HG02571 (cell line): ENCODE data around the gene ZNRF4.

Experiments
- ATAC-seq: cut with Tn5 transposase; IDR thresholded peaks from one replicate; pipeline ENCODE4 v1.9.1; 2021; ENCODE audit warnings: mild to moderate bottlenecking, moderate library complexity; ENCODE audit not compliant: unreplicated experiment

ZNRF4 gene

GRCh38 chr19:5440299-5440698, 14.9 kb upstream of the ZNRF4 start:
- ATAC-seq = no peak

DNA sequence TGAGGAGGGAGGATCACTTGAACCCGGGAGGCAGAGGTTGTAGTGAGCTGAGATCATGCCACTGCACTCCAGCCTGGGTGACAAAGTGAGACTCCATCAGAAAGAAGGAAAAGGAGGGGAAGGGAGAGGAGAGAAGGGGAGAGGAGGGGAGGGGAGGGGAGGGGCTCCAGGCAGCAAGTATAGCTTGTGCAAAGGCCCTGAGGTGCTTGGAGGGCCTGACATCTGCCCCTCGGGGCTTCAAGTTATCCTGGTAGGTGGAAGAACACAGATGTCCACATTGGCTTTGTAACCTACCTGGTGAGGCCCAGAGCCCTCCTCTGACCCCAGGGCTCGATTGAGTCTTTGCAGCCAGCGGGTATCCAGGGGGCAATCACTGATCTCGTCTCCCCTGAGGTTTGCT, 11.5 kb upstream of the ZNRF4 start:
- ATAC-seq = no peak

GRCh38 chr19:5444431-5444830, 10.8 kb upstream of the ZNRF4 start:
- no peak for ATAC-seq

- no peak for ATAC-seq
These were observed 10.1 kb upstream of the ZNRF4 start for GRCh38 chr19:5445071-5445470.

DNA sequence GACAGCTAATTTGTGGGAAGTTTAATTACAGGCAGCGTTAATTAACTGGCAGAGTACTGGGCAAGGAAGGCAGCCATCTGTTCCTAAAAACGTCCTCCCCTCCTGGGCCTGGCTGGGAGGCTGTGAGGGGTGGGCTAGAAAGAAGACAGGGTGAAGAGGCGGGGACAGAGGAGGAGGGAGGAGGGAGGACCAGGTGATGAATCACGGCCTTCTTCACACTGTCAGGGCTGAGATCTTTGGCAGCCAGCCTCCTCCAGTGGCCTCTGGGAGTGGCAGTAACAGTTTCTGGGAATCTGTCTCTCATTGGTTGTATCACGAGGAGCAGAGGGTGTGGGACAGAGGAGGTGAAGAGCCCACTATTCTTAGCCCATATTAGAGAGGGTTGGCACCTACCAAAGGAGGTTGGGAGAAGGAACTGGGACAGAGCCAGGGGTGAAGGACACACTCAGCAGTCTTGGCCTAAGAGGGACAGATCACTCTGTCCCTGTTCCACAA, 9.6 kb upstream of the ZNRF4 start:
- no peak for ATAC-seq

DNA sequence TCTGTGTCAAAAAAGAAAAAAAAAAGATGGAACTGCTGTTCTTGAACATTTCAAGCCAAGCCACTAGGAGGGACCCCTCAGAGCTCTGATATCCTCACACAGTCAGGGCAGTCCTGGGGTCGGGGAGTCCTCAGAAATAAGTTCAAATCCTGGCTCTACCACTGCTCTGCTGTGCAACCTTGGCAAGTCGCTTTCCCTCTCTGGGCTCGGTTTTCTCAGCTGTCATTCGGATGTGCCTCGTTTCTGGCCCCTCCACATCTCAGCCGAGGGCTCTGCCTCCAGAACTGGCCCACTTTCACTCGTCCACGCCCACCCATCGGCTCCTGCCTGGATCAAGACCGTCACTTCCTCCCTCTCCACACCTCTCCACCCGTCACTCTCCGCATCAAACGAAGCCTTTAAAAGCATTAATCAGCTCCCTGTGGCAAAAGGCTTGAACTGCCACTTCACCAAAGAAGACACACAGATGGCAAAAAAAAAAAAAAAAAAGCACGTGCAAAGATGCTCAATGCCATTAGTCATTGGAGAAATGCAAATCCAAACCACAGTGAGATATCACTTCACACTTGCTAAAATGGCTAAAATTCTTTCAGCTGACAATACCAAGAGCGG, 7.4 kb upstream of the ZNRF4 start:
- ATAC-seq = no peak

GRCh38 chr19:5448374-5448773, 6.8 kb upstream of the ZNRF4 start:
- ATAC-seq = no peak

DNA sequence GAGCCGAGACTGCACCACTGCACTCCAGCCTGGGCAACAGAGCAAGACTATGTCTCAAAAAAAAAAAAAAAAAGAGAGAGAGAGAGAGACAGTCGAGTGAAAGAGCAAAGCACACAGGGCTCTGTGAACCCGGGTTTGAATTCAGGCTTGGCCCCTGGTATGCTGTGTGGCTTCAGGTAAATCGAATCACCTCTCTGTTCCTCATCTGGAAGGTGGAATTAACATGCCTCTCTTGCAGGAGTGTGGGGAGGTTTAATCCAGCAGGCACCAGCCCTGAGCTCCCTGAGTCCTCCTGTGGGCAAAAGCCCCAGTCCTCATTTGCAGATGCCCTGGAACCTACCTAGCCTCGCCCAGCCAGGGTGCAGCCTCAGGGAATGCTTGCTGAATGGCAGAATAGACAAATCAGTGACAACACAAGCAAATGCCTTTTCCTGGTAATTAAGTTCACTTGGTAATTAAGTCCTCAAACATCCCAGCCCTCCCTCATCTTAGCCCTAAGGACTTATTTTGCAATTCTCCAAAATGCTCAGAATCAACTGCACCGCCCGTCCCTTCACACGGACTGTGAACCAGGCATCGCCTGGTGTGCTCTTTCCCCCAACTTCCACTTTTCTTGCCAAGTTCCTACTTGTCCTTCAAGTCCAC, 4.6 kb upstream of the ZNRF4 start:
- ATAC-seq = no peak

- ATAC-seq = no peak
These were observed 3.7 kb upstream of the ZNRF4 start for GRCh38 chr19:5451494-5451893.

DNA sequence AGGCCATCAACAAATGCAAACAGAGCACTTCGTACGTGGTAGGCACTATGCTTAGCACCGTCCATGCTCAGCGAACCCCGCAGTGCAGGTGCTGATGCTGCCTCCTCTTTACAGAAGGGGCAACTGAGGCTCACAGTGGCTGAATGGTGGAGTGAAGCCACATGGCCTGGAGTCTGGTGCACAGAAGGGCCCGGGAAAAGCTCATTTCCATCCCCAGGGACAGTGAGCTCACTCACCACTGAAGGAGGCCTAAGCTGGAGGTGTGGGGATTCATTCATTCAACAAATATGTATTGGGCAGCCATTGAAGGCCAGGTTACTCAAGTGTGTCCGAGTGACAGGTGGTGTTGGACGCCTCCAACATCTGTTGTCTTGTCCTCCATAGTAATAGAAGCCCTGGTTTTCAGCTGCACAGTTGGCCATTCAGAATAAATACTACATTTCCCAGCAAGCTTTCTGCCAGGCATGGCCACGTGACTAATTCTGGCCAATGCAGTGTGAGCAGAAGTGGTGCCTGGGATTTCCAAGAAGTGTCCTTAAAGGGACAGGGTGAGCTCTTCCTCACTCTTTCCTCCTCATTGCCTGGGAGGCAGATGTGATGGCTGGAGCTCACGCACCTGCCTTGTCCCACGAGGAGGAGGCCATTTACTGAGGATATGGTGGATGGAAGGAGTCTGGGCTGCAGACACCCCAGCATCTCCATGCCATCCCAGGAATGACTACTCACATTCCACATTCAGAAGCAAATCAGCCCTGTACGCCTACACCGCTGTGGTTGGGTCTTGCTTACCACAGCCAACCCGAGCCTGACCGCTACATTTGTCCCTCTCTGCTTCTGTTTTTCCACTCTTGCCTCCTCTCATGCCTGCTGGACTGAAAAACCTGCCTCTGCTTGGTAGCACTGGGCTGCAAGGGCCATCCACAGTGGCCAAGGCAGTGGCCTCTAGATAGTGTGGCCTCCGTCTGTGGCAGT, 2.3 kb upstream of the ZNRF4 start:
- ATAC-seq = no peak

GRCh38 chr19:5454743-5455142, 474 bp upstream of the ZNRF4 start:
- no peak for ATAC-seq

DNA sequence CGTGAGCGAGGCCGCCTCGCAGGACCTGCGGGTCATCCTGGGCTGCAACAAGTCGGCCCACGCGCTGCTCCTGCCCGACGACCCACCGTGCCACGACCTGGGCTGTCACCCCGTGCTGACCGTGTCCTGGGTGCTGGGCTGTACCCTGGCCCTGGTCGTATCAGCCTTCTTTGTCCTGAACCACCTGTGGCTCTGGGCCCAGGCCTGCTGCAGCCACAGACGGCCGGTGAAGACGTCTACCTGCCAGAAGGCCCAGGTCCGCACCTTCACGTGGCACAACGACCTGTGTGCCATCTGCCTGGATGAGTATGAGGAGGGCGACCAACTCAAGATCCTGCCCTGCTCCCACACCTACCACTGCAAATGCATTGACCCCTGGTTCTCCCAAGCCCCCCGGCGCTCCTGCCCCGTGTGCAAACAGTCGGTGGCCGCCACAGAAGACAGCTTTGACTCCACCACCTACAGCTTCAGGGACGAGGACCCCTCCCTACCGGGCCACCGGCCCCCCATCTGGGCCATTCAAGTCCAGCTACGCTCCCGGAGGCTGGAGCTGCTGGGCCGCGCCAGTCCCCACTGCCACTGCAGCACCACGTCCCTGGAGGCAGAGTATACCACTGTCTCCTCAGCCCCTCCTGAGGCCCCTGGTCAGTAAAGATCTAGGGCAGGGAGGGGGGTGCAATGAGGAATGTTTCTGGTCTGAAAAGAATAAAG, 1.1 kb downstream of the ZNRF4 start:
- ATAC-seq = no peak

DNA sequence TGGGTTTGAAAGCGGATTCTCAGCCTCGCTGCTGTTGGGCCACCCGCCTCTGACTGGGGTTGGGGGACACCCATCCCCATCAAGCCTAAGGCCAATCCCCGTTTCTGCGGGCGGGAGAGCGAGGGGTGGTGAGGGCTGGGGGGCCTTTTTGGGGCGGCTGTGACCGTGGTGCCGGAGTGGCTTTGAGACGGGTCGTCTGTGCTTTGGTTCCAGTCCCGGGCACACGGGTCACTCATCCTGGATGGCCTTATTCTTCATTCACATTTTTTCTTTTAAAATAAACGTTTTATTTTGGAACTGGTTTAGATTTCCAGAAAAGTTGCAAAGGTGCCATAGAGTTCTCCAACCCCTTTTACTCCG, 1.6 kb downstream of the ZNRF4 start:
- ATAC-seq = no peak

- no peak for ATAC-seq
These were observed 2.5 kb downstream of the ZNRF4 start for GRCh38 chr19:5457709-5458108.

GRCh38 chr19:5458420-5458819, 3.2 kb downstream of the ZNRF4 start:
- no peak for ATAC-seq

DNA sequence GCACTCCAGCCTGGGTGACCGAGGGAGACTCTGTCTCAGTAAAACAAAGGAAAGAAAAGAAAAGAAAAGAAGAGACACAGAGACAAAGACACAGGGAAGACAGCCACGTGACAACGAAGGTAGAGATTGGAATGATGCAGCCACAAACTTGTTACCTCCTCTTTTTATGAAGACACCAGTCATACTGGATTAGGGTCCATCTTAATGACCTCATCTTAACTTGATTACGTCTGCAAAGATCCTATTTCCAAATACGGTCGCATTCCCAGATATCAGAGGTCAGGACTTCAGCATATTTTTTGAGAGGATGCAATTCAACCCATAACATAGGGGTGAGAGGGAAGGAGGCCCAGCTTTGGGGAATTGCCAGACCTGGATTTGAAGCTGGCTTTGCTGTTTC, 4.1 kb downstream of the ZNRF4 start:
- no peak for ATAC-seq

DNA sequence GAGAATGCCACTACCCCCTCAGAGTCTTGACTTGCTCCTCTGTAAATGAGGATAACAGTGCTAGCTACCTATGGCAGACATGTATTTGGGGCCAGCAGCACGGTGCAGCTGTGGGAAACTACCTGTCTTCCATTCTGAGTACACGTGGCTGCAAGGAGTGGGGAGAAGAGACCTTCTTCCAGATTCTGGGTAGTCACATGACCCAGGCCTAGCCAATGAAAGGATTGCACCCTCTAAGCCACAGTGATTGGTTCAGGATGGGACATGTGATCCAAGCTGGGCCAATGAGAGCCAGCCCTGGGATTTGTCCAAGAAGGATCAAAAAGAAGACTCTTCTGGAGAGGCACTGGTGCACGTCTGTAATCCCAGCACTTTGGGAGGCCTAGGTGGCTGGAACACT, 5.5 kb downstream of the ZNRF4 start:
- ATAC-seq = no peak

DNA sequence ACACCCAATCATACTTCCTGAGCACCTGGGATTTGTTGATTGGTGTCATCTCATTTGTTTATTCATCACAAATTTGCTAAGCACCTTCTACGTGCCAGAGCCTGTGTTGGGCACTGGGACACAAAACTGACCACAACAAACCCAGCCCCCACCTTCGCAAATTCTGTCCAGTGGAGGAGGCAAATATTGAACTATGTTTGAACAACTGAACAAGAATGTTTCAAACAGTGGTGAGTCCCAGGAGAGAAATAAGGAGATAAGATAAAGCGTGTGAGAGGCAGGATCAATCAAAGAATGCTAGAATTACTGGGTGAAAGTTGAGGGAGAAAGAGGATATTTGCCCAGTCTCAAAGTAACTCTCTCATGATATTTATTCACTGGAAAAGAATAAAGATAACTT, 8.7 kb downstream of the ZNRF4 start:
- ATAC-seq = no peak

GRCh38 chr19:5466072-5466471, 10.9 kb downstream of the ZNRF4 start:
- ATAC-seq = no peak

DNA sequence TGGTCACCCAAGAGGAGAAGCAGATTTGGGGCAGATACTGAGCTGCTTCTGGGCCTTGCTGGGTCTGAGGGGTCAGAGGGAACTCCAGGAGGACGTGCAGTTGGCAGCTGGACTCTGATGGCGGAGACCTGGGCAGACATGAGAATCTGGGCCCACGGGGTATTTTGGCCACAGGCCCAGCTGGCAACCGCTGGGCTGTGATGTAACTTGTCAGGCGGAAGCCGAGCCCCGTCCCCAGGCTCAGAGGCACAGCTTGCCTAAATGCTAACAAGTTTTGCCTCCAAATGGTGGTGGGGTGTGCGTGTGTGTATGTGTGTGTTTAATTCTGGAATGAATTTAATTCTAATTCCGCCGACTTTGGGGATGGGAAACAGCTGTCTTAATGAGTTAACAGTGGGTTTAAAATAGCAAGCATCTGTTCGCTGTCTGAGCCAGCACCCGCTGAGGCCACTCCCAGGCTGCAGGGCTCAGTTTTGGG, 11.6 kb downstream of the ZNRF4 start:
- no peak for ATAC-seq

- no peak for ATAC-seq
These were observed 15.1 kb downstream of the ZNRF4 start for GRCh38 chr19:5470264-5470671.
